Breast epithelium (tissue), 3 donors: ENCODE measurements around the gene TDRD1.

Experiments used
- POLR2A ChIP-seq: fragments of 450-650 bp; IDR thresholded peaks from one replicate; pipeline ENCODE4 v1.6.1; 2016; ENCODE audit warnings: antibody characterized with exemption, mild to moderate bottlenecking, moderate library complexity
- POLR2AphosphoS5 ChIP-seq, 3 donors: sonication (generic); formaldehyde crosslinking; IDR thresholded peaks; one replicate each; pipeline ENCODE4 v1.6.1; 2017; ENCODE audit warnings: antibody characterized with exemption in 3 of 3
- TF ChIP-seq, protein P1 (sequence below), 3 donors: fragments of 450-650 bp; IDR thresholded peaks; one replicate each; pipeline ENCODE4 v1.5.1; 2016 to 2017; ENCODE audit warnings: antibody characterized with exemption in 3 of 3, mild to moderate bottlenecking in 3 of 3, moderate library complexity in 3 of 3

DNA sequence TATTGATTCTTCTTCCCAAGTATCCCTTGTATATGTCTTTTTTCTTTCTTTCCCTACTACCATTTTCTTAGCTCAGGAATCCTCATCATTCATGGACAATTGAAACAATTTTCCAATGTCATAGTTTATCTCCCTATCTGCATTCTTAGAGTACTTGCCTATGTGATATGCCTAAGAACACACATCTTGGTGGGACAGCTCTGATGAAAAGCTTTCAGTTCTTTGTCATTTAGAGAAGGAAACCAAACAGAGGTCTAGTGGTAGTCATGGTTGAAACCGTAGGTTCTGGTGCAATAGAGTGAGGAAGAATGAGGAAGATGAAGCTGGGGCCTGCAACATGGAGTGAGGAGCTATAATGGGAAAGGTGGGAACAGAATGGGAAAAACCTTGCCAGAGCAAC, 28.2 kb downstream of the TDRD1 start:
- TF ChIP-seq, protein P1, sequence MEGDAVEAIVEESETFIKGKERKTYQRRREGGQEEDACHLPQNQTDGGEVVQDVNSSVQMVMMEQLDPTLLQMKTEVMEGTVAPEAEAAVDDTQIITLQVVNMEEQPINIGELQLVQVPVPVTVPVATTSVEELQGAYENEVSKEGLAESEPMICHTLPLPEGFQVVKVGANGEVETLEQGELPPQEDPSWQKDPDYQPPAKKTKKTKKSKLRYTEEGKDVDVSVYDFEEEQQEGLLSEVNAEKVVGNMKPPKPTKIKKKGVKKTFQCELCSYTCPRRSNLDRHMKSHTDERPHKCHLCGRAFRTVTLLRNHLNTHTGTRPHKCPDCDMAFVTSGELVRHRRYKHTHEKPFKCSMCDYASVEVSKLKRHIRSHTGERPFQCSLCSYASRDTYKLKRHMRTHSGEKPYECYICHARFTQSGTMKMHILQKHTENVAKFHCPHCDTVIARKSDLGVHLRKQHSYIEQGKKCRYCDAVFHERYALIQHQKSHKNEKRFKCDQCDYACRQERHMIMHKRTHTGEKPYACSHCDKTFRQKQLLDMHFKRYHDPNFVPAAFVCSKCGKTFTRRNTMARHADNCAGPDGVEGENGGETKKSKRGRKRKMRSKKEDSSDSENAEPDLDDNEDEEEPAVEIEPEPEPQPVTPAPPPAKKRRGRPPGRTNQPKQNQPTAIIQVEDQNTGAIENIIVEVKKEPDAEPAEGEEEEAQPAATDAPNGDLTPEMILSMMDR (IDR thresholded peaks at IDR 0.05): no peak
- no peak for TF ChIP-seq POLR2AphosphoS5 (IDR thresholded peaks at IDR 0.05)
- TF ChIP-seq POLR2A: no peak
